ENCODE measurements around the gene PRDM16.

Gene PRDM16

GRCh38 chr1:3079381-3080052 is 10.5 kb downstream of the PRDM16 start:
- in situ Hi-C loops (cut with MboI; ENCODE audit: low sequenced_read_pairs, unreplicated experiment) = no loop called here
- no peak for DNase-seq (ENCODE audit: low spot score)
- no peak for TF ChIP-seq CTCF (IDR thresholded peaks at IDR 0.05; ENCODE audit: borderline replicate concordance, control extremely low read depth, extremely low read depth, insufficient read depth, missing control alignments)

- in situ Hi-C loops (cut with MboI; ENCODE audit: low sequenced_read_pairs, unreplicated experiment) = no loop called here
- TF ChIP-seq CTCF (IDR thresholded peaks at IDR 0.05; ENCODE audit: borderline replicate concordance, control extremely low read depth, extremely low read depth, insufficient read depth, missing control alignments) = no peak
- DNase-seq (ENCODE audit: low spot score) = no peak
Measured at GRCh38 chr1:3080053-3080955, 11.3 kb downstream of the PRDM16 start.

- TF ChIP-seq CTCF (IDR thresholded peaks at IDR 0.05; ENCODE audit: borderline replicate concordance, control extremely low read depth, extremely low read depth, insufficient read depth, missing control alignments) = no peak
- no peak for DNase-seq (ENCODE audit: low spot score)
- in situ Hi-C loops (cut with MboI; ENCODE audit: low sequenced_read_pairs, unreplicated experiment) = no loop called here
Measured at GRCh38 chr1:3081171-3081683, 12.2 kb downstream of the PRDM16 start.

GRCh38 chr1:3082051-3082450 is 13.0 kb downstream of the PRDM16 start:
- in situ Hi-C loops (cut with MboI; ENCODE audit: low sequenced_read_pairs, unreplicated experiment) = no loop called here
- TF ChIP-seq CTCF (IDR thresholded peaks at IDR 0.05; ENCODE audit: borderline replicate concordance, control extremely low read depth, extremely low read depth, insufficient read depth, missing control alignments) = no peak
- DNase-seq (ENCODE audit: low spot score) = no peak

- DNase-seq (ENCODE audit: low spot score) = no peak
- in situ Hi-C loops (cut with MboI; ENCODE audit: low sequenced_read_pairs, unreplicated experiment) = no loop called here
- no peak for TF ChIP-seq CTCF (IDR thresholded peaks at IDR 0.05; ENCODE audit: borderline replicate concordance, control extremely low read depth, extremely low read depth, insufficient read depth, missing control alignments)
Measured at GRCh38 chr1:3082571-3083516, 13.8 kb downstream of the PRDM16 start.

GRCh38 chr1:3084154-3084553 is 15.2 kb downstream of the PRDM16 start:
- TF ChIP-seq CTCF (IDR thresholded peaks at IDR 0.05; ENCODE audit: borderline replicate concordance, control extremely low read depth, extremely low read depth, insufficient read depth, missing control alignments) = no peak
- in situ Hi-C loops (cut with MboI; ENCODE audit: low sequenced_read_pairs, unreplicated experiment) = no loop called here

More at GRCh38 chr1:3084154-3084553, 15.2 kb downstream of the PRDM16 start:
- no peak for DNase-seq (ENCODE audit: low spot score)
